ENCODE measurements around the gene ATF6B.
"Not testable (repeated sequence)": the region's sequence is repeated elsewhere in the genome, so short reads cannot be mapped to it uniquely, and the experiment has no call there.

The ATF6B gene

DNA sequence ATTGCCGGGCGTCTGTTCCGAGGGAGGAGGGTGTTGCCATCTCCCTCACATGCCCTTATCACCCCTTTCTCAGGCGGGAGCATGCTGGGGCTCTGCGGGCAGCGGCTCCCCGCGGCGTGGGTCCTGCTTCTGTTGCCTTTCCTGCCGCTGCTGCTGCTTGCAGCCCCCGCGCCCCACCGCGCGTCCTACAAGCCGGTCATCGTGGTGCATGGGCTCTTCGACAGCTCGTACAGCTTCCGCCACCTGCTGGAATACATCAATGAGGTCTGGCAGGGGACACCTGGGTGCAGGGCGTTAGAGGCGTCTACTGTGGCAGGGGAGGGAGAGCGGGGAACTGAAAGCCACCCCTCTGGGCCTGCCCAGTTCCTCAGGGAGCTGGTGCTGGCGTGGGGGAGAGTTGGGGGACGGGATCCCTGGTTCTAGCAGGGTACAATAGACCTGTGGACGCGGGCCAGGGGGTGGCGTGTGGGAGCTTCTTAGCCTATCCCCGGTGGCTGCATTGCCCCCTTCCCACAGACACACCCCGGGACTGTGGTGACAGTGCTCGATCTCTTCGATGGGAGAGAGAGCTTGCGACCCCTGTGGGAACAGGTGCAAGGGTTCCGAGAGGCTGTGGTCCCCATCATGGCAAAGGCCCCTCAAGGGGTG lies 26.6 kb upstream of the ATF6B start:
- FAIRE-seq (peak; percentile 44), DNase-seq (ENCODE audit: low spot score) (peak; percentile 74)

- DNase-seq (ENCODE audit: low spot score): peak; percentile 89
- FAIRE-seq: peak; percentile 83
These were observed 25.8 kb upstream of the ATF6B start, which contains the start of gene PPT2 for GRCh38 chr6:32153564-32154513. Gene PPT2 (plus strand): TSS chr6:32154141. CDS start chr6:32154595, 454 bp downstream.

DNA sequence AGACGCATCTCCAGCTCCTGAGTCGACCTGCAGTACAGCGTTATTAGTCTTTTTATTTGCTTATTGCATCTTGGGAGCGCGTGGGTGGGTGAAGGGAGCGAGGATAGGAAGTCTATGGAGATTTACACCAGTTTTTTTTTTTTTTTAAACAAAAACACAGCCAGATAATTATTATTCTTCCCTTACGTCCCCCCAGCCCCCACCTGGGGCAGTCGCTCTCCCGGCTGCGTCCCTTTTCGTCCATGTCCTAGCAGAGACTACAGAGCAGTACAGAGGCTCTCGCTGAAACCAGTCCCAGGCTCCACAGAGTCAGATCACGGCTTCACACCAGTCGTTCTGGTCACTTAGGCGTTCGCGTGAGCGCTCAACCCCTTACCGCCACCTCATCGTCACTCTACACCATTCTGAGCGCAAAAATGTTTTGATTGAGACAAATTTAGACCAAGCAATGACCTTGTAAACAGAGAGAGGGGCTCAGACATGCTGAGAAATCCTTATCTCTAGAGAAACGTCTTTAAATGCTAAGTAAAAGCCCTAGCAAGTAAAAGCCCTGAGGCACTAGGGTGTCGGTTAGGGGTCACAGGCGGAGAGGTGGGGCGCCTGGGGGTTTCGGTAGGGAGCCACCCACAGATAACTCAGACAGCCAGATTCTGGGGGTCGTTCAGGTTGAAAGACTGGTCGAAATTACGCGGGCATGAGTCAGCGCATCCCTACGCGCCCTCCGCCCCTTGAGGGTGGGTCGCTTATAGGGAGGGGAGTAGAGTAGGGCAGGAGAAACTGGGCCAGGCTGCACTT lies 24.9 kb upstream of the ATF6B start:
- DNase-seq (ENCODE audit: low spot score): no peak
- FAIRE-seq: no peak

DNA sequence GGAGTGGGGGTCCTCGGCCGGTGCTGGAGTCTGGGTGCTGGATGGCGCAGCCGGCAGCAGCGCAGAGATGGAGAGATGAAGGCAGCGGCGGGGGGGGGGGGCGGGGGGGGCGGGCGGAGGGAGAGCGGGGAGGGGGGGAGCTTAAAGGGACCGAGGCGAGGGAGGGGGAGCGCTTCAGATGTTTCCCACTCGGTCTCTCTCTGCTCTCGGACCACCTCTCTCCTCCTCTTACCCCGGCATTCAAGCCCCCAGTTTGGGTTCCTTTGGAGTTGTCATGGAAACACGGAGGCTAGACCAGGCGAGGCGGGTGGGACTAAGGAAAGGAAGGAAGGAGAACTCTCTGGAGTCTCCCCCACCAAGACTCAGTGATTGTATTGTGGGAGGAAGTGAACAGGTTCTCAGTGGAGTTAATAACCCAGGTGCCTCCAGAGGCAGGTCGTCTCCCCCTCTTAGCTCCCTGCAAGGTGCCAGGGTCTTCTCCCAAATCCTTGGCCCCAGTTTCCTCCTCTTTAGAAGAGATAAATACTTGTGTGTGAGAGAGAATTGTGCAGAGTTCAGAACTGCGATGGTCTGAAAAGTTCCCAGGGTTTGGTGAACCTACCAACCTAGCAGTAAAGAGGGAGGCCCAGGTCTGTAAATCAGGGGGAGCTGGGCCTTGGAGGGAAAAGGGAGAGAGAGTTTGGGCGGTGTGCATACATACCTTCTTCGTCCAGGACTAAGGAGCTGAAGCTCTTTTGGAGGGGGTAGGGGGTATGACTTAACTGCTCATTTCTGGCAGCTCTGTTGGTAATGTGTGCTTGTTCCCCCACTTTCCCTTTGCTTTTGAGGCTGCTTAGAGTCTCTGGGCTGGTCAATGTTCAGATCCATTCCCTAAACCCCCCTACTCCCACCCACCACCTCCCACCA lies 24.1 kb upstream of the ATF6B start, which contains the start of gene PRRT1:
Gene PRRT1, minus strand, starts transcription at position 77 of the 906 bp plus-strand sequence. CDS start 112 bp downstream, outside the sequence.
- DNase-seq (ENCODE audit: low spot score) (peak; percentile 52), FAIRE-seq (no peak)

DNA sequence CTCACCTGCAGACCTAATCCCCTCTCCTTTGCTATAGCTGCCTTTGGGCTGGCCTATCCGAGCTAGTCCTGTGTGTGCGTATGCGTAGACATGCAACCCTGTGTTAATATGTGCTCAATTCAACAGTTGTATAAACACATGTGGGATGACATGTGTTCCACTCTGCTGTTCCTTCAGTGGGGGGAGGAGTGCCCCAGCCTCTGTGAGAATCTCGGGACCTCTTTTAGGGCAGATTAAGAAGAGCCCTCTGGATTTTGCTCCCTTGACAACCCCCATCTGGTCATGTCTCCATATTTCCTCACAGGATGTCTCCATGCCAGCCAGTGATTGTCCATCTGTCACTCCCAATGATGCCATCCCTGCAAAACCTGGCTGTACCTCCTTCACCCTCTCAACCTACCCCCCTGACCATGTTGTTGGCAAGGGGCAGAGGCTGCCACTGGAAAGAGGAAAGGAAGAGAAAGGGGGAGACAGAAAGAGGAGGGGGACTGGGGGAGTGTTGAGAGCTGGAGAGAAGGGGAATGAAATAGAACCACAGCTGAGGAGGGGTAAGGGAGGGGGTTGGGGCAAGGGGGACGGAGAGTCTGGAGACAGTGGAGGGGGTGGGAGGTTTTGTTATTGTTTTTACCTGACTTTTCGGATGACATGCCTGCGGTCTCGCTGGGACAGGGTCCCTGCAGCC lies 23.3 kb upstream of the ATF6B start:
- DNase-seq (ENCODE audit: low spot score) (no peak), FAIRE-seq (no peak)

- no peak for DNase-seq (ENCODE audit: low spot score)
- FAIRE-seq: no peak
These were observed 22.2 kb upstream of the ATF6B start for GRCh38 chr6:32149932-32150870.

DNA sequence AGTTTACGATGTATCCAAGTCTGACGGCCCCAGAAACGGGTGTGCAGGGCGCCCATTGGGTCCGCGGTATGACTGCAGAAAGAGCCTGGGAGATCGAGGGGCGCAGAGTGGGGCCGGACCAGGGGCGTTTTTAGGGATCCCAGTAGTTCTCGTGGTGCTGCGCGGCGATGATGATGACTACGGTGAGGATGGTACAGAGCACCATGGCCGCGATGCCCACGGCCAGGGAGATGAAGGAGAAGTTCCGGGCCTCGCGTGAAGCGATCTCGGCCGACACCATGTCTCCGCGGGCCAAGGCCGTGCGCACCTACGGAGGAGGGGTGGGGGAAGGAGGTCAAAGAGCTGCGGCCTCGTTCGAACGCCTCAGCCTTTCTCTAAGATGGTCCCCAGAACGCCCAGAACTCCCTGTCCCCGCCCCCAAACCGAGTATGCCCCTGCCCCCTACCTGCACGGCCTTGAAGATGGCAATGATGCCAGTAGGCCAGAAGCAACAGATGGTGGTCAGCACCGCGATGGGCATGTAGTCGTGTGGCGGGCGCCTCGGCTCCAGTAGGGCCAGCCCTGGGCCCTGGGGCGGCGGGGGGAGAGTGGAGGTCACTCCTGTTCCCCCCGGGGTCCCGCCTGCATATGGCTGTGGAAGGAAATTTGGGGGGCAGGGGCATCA lies 21.2 kb upstream of the ATF6B start:
- no peak for FAIRE-seq
- DNase-seq (ENCODE audit: low spot score): no peak

GRCh38 chr6:32148289-32149091 lies 20.4 kb upstream of the ATF6B start:
- no peak for DNase-seq (ENCODE audit: low spot score)
- FAIRE-seq: no peak

DNA sequence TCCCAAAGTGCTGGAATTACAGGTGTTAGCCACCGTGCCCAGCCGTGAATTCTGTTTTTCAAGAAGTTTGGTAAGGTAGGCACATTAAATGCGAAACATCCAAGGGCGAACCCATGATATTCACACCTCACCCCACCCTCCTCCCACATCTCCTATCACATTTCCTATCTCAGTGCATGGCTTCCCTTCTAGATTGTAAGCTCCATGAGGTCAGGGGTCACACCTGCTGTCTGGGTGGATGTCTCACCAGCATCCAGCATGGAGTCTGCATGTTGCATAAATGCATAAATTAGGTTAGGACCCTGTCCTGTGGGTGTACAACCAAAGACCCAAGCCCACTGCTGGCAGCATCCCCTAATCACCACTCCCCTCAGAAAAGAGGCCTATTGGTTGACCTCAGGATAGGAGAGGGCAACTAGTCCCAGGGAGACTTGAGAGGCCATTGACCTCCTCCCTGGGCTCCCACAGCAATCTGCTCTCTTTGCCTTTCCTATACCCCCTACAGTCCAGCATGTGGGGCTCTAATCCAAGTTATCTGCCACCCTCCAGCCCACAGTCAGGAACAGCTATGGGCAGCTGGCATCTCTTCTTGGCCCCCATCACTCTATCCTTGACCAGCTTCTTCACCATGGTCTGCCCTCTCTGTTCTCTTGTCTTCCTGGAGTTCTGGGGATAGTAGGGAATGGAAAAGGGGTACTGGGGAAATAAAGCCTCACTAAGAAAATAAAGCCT lies 19.5 kb upstream of the ATF6B start:
- no peak for DNase-seq (ENCODE audit: low spot score)

GRCh38 chr6:32146687-32147086 lies 18.6 kb upstream of the ATF6B start:
- DNase-seq (ENCODE audit: low spot score) (no peak), FAIRE-seq (no peak)

More for the DNA sequence above, 19.5 kb upstream of the ATF6B start:
- FAIRE-seq: no peak

GRCh38 chr6:32146287-32146686 lies 18.2 kb upstream of the ATF6B start:
- FAIRE-seq (no peak), DNase-seq (ENCODE audit: low spot score) (no peak)

DNA sequence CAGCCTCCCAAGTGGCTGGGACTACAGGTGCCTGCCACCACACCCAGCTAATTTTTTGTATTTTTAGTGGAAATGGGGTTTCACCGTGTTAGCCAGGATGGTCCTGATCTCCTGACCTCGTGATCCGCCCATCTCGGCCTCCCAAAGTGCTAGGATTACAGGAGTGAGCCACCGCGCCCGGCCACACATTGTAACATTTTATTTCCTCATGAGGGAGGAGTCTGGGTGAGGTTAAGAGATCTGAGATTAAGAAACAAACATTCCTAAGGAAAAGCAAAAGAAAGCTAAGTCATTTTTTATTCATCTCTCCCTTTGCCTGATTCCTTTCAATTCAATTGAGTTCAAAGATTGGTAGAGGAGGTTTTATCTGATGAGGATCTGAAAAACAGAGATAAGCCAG lies 16.2 kb upstream of the ATF6B start:
- FAIRE-seq; DNase-seq (ENCODE audit: low spot score): not testable (repeated sequence)

GRCh38 chr6:32140420-32141046 lies 12.5 kb upstream of the ATF6B start:
- DNase-seq (ENCODE audit: low spot score) (no peak), FAIRE-seq (no peak)

DNA sequence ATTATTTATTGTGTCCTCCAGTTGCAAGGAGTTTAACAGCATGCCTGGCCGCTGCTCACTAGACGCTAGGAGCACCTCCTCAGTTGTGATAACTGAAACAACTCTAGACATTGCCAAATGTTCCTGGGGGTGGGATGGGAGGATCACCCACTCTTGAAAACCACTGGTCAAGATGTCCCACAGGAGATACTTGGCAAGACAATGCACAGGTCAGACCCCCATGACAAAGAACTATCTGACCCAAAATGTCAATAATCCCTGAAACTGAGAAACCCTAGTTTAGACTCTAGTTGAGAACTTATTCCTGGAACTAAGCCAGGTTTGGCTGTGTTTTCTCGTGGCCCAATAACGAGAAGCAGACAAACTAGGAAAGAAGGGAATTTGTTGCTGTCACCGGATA lies 11.5 kb upstream of the ATF6B start:
- FAIRE-seq: no peak

DNA sequence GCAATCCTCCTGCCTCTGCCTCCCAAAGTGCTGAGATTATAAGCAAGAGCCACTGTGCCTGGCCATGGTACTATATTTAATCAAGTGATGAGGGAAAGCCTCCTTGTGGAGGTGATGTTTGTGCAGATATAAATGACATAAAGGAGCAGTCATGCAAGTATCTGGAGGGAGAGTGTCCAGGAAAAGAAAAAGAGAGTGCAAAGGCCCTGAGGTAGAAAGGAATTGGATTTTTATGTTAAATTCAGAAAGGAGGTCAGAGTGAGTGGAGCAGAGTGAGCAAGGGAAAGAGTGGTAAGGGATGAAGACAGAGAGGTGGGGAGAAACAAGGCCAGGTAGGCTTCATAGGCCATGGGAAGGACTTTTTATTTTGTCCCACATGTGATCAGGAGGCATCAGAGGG lies 9.4 kb upstream of the ATF6B start:
- no peak for FAIRE-seq
- DNase-seq (ENCODE audit: low spot score): no peak

More for the DNA sequence above, 11.5 kb upstream of the ATF6B start:
- DNase-seq (ENCODE audit: low spot score): no peak

- FAIRE-seq (no peak), DNase-seq (ENCODE audit: low spot score) (no peak)
These were observed 5.7 kb upstream of the ATF6B start for GRCh38 chr6:32133786-32134185.

Measured in urothelium cell line (cell line).